NCI-H187 treated with DMSO at 0.1 percent for 48 hours (cell line): Measurements from ENCODE around the gene MUC4.
"Not testable (repeated sequence)": the region's sequence is repeated elsewhere in the genome, so short reads cannot be mapped to it uniquely, and the experiment has no call there.

Source experiments
- DNase-seq: peaks from one replicate; lab custom pipeline; 2025; lab: John Stamatoyannopoulos, UW

Gene MUC4

GRCh38 chr3:195738274-195739044 lies 73.3 kb downstream of the MUC4 start:
- DNase-seq = no peak

GRCh38 chr3:195737782-195738181 lies 73.9 kb downstream of the MUC4 start:
- DNase-seq = not testable (repeated sequence)

- DNase-seq = no peak
Measured at GRCh38 chr3:195736866-195737490, 74.8 kb downstream of the MUC4 start.

GRCh38 chr3:195735036-195735695 lies 76.6 kb downstream of the MUC4 start:
- no peak for DNase-seq

GRCh38 chr3:195732940-195733339 lies 78.8 kb downstream of the MUC4 start:
- no peak for DNase-seq

GRCh38 chr3:195731356-195731905 lies 80.3 kb downstream of the MUC4 start:
- no peak for DNase-seq

- no peak for DNase-seq
Measured at GRCh38 chr3:195729476-195730251, 82.1 kb downstream of the MUC4 start.

- DNase-seq = not testable (repeated sequence)
Measured at GRCh38 chr3:195728789-195729188, 82.9 kb downstream of the MUC4 start.

- no peak for DNase-seq
Measured at GRCh38 chr3:195727606-195728195, 84.0 kb downstream of the MUC4 start.

- DNase-seq = not testable (repeated sequence)
Measured at GRCh38 chr3:195725916-195726740, 85.6 kb downstream of the MUC4 start.

GRCh38 chr3:195724363-195724762 lies 87.4 kb downstream of the MUC4 start:
- DNase-seq = not testable (repeated sequence)

GRCh38 chr3:195722996-195723345 lies 88.8 kb downstream of the MUC4 start:
- not testable (repeated sequence) for DNase-seq

- not testable (repeated sequence) for DNase-seq
Measured at GRCh38 chr3:195722139-195722995, 89.4 kb downstream of the MUC4 start.

- DNase-seq = not testable (repeated sequence)
Measured at GRCh38 chr3:195720831-195721506, 90.8 kb downstream of the MUC4 start, which contains the start of gene MUC20. Gene MUC20 (plus strand): TSS chr3:195720978. CDS start chr3:195721008, 30 bp downstream.

- DNase-seq = not testable (repeated sequence)
Measured at GRCh38 chr3:195719514-195720254, 92.0 kb downstream of the MUC4 start.

GRCh38 chr3:195718477-195718984 lies 93.2 kb downstream of the MUC4 start:
- DNase-seq = no peak

GRCh38 chr3:195717852-195718476 lies 93.8 kb downstream of the MUC4 start:
- DNase-seq = no peak

- DNase-seq = no peak
Measured at GRCh38 chr3:195717416-195717815, 94.3 kb downstream of the MUC4 start.
